GM12891 (cell line): ENCODE data around the gene MEGF10.

ENCODE experiments used
- DNase-seq: peaks from one replicate; pipeline ENCODE4 v3.0.0; 2011; ENCODE audit warnings: low spot score; ENCODE audit not compliant: insufficient read length
- FAIRE-seq: peaks from 2 replicates; lab custom pipeline; 2011; peaks lifted over from hg19 to GRCh38; lab: Jason Lieb, UNC
- PAX5 ChIP-seq: IDR thresholded peaks from 2 replicates; pipeline ENCODE4 v1.6.1; 2011; ENCODE audit warnings: low read length, moderate library complexity, mild to moderate bottlenecking; ENCODE audit not compliant: insufficient read depth, severe bottlenecking
- POLR2A ChIP-seq: IDR thresholded peaks from 2 replicates; pipeline ENCODE4 v1.6.1; 2011; ENCODE audit warnings: low read depth, low read length, control low read depth
- POLR2AphosphoS5 ChIP-seq: IDR thresholded peaks from 2 replicates; pipeline ENCODE4 v1.6.1; 2011; ENCODE audit warnings: low read depth, low read length, control low read depth
- POU2F2 ChIP-seq: IDR thresholded peaks from 2 replicates; pipeline ENCODE4 v1.6.1; 2011; ENCODE audit warnings: low read depth, mild to moderate bottlenecking, control low read depth, low read length, moderate library complexity
- SPI1 ChIP-seq: IDR thresholded peaks from 2 replicates; pipeline ENCODE4 v1.6.1; 2011; ENCODE audit warnings: low read depth, low read length, control low read depth
- TAF1 ChIP-seq: IDR thresholded peaks from 2 replicates; pipeline ENCODE4 v1.6.1; 2011; ENCODE audit warnings: low read depth, low read length, control low read depth

Gene MEGF10

DNA sequence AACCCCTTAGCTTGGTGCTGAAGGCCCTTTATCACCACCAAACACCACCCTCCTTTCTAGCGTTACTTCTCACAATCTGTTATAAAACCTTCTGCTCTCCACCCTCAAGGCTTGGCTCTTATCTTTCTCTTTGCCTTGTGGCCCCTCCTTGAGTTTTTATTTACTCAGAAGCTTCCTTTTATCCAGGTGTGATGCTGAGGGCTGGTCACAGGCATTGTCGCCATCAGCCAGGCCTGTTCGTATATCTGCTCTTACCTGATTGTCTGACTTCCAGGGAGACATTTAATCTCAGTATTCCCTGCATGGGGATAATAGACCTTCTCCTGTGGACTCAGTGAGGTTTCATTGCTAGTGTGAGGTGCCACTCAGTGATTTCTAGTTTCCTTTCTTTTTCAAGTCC is 34.2 kb downstream of the MEGF10 start:
- no peak for TF ChIP-seq POLR2AphosphoS5
- TF ChIP-seq TAF1 = no peak
- TF ChIP-seq SPI1 = no peak
- TF ChIP-seq PAX5 = no peak
- TF ChIP-seq POU2F2 = no peak
- TF ChIP-seq POLR2A = no peak
- DNase-seq (no peak), FAIRE-seq (no peak)

DNA sequence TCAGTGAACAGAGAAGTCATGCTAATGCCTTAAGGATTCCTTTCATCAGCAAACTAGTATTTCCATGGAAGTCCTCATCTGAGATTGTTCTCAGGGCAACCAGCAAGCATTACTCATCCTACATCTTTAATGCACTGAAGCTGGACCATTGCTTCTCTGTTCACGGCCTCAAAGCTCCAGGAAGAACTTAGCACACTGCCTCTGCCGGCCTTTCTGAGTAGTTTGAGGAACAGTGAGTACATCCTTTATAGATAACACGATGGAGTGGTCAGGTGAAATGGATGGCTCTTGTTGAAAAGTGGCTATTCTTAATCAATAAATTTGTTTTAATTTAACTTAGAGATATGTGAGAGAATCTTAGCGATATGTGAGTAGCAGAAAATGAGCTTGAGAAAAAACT is 35.8 kb downstream of the MEGF10 start:
- DNase-seq (no peak), FAIRE-seq (no peak)
- TF ChIP-seq SPI1 (no peak), POLR2A (no peak), POLR2AphosphoS5 (no peak), POU2F2 (no peak), PAX5 (no peak)

DNA sequence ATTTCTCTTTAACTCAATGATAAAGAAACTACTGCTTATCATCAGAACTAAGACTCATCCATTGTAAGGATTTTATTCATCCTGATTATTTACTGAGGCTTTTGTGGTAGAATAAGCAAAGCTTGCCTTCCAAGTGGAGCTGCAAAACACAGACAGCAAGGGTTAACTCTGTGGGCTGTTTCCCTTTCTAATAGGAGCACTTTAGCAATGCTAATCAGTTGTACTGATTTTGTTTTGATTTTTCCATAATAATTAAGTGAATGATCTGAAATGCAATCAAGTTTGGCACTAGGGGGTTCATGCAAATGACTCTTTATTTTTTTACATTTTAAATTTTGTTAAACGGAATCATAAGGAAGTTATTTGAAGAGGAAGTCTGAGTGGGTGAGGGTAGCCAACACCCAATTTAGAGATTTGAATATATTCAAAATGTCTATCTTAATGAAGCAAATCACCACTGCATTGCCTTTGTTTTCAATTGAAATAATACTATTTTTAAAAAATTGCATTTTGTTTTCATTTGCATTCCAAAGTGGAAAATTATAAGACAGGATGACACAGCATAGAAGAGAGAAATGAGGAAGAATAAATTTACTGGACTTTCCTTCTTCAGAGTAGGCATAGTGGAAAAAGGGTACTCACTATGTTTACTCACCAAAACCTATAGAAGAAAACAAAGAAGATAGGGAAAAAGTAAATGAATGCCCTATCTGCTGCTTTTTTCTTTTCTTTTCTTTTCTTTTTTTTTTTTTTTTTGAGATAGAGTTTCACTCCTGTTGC is 36.6 kb downstream of the MEGF10 start:
- DNase-seq (no peak), FAIRE-seq (no peak)
- TF ChIP-seq POU2F2 (no peak), TAF1 (no peak)

- DNase-seq = no peak
- FAIRE-seq = no peak
- TF ChIP-seq POLR2AphosphoS5 = no peak
- no peak for TF ChIP-seq POLR2A
- TF ChIP-seq SPI1 = no peak
- TF ChIP-seq PAX5 = no peak
- TF ChIP-seq POU2F2 = no peak
Measured at GRCh38 chr5:127330116-127330515, 39.5 kb downstream of the MEGF10 start.

- DNase-seq = no peak
- no peak for FAIRE-seq
- no peak for TF ChIP-seq PAX5
- TF ChIP-seq POLR2A = no peak
- TF ChIP-seq TAF1 = no peak
- no peak for TF ChIP-seq SPI1
- TF ChIP-seq POLR2AphosphoS5 = no peak
- no peak for TF ChIP-seq POU2F2
Measured at GRCh38 chr5:127331890-127332649, 41.5 kb downstream of the MEGF10 start.

DNA sequence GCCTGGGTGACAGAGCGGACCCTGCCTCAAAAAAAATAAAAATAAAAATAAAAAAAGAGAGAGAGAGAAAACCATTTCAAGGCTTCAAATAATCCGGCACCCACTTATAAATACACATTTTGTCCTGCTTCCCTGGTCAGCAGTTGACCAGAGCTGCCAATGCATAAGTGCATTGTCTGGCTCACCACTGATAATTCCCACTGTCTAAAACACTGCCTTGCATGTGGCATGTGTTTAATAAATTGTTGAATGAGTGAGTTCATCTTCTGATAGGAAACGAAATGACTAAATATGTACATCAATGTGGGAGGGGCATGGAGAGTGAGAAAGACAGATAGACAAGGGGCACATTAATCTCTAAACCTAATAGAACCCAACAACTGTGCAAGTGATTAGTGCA is 42.9 kb downstream of the MEGF10 start:
- TF ChIP-seq PAX5 (no peak), POLR2AphosphoS5 (no peak), POLR2A (no peak), POU2F2 (no peak)
- DNase-seq (no peak), FAIRE-seq (no peak)

DNA sequence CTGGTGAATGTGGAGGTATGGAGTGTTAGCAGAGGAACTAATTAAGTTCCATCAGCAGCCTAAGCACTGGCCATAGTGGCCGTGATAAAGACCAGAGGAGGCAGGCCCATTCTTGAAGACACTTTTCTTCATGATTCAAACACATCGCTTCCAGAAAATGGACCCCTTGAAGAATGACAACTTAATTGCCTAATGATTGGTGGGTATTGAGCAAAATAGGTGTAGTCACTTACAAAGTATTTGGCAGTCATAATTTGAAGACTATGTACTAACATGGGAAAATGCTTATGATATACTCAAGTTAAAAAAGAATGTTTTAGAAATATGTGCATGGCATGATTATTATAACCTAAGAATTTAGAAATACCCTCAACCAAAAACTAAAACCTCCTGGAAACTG is 44.8 kb downstream of the MEGF10 start:
- TF ChIP-seq PAX5 (no peak), TAF1 (no peak), POLR2A (no peak), POLR2AphosphoS5 (no peak)
- no peak for FAIRE-seq
- no peak for DNase-seq

- no peak for DNase-seq
- TF ChIP-seq POLR2AphosphoS5 (no peak), SPI1 (no peak), TAF1 (no peak), PAX5 (no peak), POLR2A (no peak), POU2F2 (no peak)
- FAIRE-seq = no peak
Measured at GRCh38 chr5:127337876-127338275, 47.3 kb downstream of the MEGF10 start.

DNA sequence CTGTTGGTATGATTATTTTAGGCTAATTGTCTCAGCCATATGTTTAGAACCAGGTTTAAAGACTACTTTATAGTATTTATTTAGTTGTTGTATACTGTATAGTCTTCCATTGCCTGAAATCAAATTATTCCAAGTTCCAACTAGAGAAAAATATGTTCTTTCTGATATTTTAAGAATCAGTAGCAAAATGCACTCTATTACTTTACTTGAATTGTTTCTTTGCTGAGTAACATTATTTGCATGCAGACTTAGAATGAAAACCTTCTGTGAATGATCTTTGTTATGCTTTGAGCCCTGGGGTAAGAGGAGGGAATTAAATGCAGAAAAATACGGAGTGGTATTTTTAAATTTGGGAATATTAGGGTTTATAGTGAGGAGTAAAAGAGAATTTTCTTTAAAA is 47.9 kb downstream of the MEGF10 start:
- FAIRE-seq (no peak), DNase-seq (no peak)
- TF ChIP-seq SPI1 = no peak

GRCh38 chr5:127340606-127341005 is 50.0 kb downstream of the MEGF10 start:
- FAIRE-seq (no peak), DNase-seq (no peak)
- TF ChIP-seq POLR2AphosphoS5 (no peak), SPI1 (no peak), PAX5 (no peak), POLR2A (no peak), POU2F2 (no peak), TAF1 (no peak)
